ENCODE data around the gene UFSP1. TPM values are rescaled to one million over a fixed set of nuclear protein-coding genes. Genes with fewer than 3 reads are reported as not detected.
A peak's percentile ranks its signal among the peaks of the same experiment; 100 is the strongest.

The UFSP1 gene
- total and polyA plus RNA-seq, 4 donors = 1.5 to 6.2 (median 5.5) TPM

DNA sequence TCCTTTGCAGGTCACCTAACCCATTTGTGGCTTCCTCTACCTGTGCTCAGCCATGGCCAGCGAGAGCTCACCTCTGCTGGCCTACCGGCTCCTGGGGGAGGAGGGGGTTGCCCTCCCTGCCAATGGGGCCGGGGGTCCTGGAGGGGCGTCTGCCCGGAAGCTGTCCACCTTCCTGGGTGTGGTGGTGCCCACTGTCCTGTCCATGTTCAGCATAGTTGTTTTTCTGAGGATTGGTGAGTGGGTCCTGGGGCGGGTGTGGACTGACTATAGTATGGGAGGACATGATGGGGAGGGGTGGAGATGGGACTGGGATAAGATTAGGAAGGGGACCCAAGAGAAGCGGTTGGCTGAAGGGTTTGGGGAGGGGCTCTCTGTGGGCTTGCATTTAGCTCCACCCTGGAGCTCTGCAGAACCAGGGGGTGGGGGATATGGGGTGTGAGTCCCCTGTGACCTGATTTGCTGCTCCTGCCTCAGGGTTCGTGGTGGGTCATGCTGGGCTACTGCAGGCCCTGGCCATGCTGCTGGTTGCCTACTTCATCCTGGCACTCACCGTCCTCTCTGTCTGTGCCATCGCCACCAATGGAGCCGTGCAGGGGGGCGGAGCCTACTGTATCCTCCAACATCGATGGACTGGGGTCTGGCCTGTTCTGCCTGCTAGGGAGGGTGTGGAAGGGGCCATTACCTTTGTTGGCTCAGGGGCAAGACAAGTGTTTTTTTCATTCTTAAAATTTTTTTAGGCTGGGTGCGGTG lies 35.2 kb downstream of the UFSP1 start:
- ATAC-seq (ENCODE audit: insufficient read depth, low FRiP score) (no peak), DNase-seq (no peak)
- Histone ChIP-seq H3K9me3 (ENCODE audit: control insufficient read depth in 4 of 4, insufficient read depth in 3 of 4, low read length in 3 of 4) (no peaks in the 10 kb centered on the region), H3K9ac (ENCODE audit: insufficient read depth in 1 of 2, low read length in 2 of 2) (no peak overlapping the region), H3K27me3 (ENCODE audit: control insufficient read depth in 3 of 3, insufficient read depth in 3 of 3, low read length in 2 of 3) (no peaks in the 10 kb centered on the region), H3K4me3 (no peak overlapping the region), H3K4me1 (ENCODE audit: control insufficient read depth in 5 of 5, insufficient read depth in 5 of 5, low read length in 5 of 5) (peaks cover 0 to 13% (median 4%) of the 10 kb centered on the region in 5 donors), H3K36me3 (ENCODE audit: control insufficient read depth in 4 of 4, insufficient read depth in 4 of 4, low read length in 4 of 4) (peaks cover 0 to 13% (median 2%) of the 10 kb centered on the region in 4 donors), H3K27ac (ENCODE audit: low read depth in 1 of 2, low read length in 1 of 2) (no peak overlapping the region)
- 91 to 94% methylated on average over 14 of the region's 14 CpGs for WGBS, 2 donors
- TF ChIP-seq, protein P1, sequence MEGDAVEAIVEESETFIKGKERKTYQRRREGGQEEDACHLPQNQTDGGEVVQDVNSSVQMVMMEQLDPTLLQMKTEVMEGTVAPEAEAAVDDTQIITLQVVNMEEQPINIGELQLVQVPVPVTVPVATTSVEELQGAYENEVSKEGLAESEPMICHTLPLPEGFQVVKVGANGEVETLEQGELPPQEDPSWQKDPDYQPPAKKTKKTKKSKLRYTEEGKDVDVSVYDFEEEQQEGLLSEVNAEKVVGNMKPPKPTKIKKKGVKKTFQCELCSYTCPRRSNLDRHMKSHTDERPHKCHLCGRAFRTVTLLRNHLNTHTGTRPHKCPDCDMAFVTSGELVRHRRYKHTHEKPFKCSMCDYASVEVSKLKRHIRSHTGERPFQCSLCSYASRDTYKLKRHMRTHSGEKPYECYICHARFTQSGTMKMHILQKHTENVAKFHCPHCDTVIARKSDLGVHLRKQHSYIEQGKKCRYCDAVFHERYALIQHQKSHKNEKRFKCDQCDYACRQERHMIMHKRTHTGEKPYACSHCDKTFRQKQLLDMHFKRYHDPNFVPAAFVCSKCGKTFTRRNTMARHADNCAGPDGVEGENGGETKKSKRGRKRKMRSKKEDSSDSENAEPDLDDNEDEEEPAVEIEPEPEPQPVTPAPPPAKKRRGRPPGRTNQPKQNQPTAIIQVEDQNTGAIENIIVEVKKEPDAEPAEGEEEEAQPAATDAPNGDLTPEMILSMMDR (IDR thresholded peaks at IDR 0.05; ENCODE audit: control extremely low read depth, extremely low read depth) = no peak

DNA sequence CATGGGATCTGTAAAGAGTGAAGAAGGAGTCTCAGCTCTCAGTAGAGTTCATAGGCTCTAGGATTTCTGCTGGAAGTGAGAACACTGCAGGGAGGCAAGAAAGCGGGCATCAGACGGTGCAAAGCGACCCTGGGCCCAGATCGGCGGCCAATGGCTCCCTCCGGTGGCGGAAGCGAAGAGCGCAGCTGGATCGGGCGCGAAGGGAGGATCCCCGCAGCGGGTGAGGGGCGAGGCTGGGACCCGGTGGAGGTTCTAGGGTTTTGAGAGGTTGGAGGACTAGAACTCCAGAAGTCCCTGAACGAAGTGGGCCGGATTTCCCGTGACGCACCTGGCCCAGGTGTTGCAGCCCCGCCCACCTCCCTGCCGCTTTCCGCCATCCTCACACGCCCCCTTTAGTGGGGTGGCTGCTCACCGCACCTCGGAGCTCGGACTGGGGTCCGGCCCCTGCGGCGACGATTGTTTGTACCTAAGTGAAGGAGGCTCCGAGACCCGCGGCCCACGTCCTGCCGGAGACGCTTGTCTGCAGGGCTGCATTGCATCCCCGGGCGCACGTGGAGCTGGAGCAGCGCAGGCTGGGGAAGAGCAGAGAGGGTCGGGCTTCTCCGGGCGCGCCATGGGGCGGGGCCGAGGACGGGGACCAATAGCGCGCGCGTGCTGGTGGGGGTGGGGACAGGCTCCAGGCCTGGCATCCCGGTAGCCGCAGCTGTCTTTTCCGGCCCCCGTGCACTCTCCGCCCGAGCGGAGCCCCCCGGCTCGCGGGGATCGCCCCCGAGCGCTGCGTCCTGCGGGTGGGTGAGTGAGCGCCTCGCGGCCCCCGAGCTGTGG lies 37.3 kb downstream of the UFSP1 start, which contains the start of gene SLC12A9:
TSS of gene SLC12A9 (plus strand) at position 666 of the 825 bp plus-strand sequence. CDS start 1,485 bp downstream, outside the sequence.
- 0 to 1% methylated on average over 71 of the region's 71 CpGs for WGBS, 2 donors

DNA sequence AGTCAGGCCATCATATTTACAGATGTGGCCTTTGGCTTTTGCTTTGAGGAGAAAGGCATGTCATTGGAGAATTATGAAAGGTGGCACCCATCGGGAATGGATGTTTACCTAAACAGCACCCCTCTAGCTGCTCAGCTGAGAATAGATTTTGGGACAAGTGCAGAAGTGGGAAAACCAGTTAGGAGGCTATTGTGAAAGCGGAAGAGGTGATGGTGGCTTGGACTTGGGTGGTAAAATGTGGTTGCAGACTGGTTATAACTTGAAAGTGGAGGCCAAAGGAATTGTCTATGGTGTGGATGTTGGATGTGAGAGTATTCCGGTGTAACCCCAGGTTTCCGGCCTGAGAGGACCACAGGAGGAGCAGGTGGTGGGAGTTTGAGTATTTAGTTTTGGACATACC lies 42.2 kb downstream of the UFSP1 start:
- no peak for DNase-seq
- TF ChIP-seq, protein P1 (IDR thresholded peaks at IDR 0.05; ENCODE audit: control extremely low read depth, extremely low read depth) = no peak
- peaks cover 0 to 7% (median 0%) of the 10 kb centered on the region in 5 donors for H3K4me1 ChIP-seq (ENCODE audit: control insufficient read depth in 5 of 5, insufficient read depth in 5 of 5, low read length in 5 of 5)
- H3K9me3 ChIP-seq (ENCODE audit: control insufficient read depth in 4 of 4, insufficient read depth in 3 of 4, low read length in 3 of 4) = no peaks in the 10 kb centered on the region
- no peak overlapping the region for H3K27ac ChIP-seq (ENCODE audit: low read depth in 1 of 2, low read length in 1 of 2)
- 87 to 98% methylated on average over 4 of the region's 4 CpGs for WGBS, 2 donors
- no peaks in the 10 kb centered on the region for H3K36me3 ChIP-seq (ENCODE audit: control insufficient read depth in 4 of 4, insufficient read depth in 4 of 4, low read length in 4 of 4)
- H3K27me3 ChIP-seq (ENCODE audit: control insufficient read depth in 3 of 3, insufficient read depth in 3 of 3, low read length in 2 of 3) = no peaks in the 10 kb centered on the region
- no peak overlapping the region for H3K9ac ChIP-seq (ENCODE audit: insufficient read depth in 1 of 2, low read length in 2 of 2)
- H3K4me3 ChIP-seq = no peak overlapping the region
- no peak for ATAC-seq (ENCODE audit: insufficient read depth, low FRiP score)

More for the DNA sequence above, 37.3 kb downstream of the UFSP1 start, which contains the start of gene SLC12A9:
- Histone ChIP-seq H3K27me3 (ENCODE audit: control insufficient read depth in 3 of 3, insufficient read depth in 3 of 3, low read length in 2 of 3) (no peaks in the 10 kb centered on the region), H3K9me3 (ENCODE audit: control insufficient read depth in 4 of 4, insufficient read depth in 3 of 4, low read length in 3 of 4) (no peaks in the 10 kb centered on the region), H3K27ac (ENCODE audit: low read depth in 1 of 2, low read length in 1 of 2) (peak within 1 kb of the TSS in 1 of 2 donors; percentile 65), H3K4me3 (peak within 1 kb of the TSS; percentile 65), H3K4me1 (ENCODE audit: control insufficient read depth in 5 of 5, insufficient read depth in 5 of 5, low read length in 5 of 5) (peaks cover 0 to 13% (median 4%) of the 10 kb centered on the region in 5 donors), H3K36me3 (ENCODE audit: control insufficient read depth in 4 of 4, insufficient read depth in 4 of 4, low read length in 4 of 4) (peaks cover 0 to 13% (median 2%) of the 10 kb centered on the region in 4 donors), H3K9ac (ENCODE audit: insufficient read depth in 1 of 2, low read length in 2 of 2) (peak within 1 kb of the TSS in 1 of 2 donors; percentile 25)
- DNase-seq (peak; percentile 92 to 95 (median 92)), ATAC-seq (ENCODE audit: insufficient read depth, low FRiP score) (peak; percentile 99)
- TF ChIP-seq, protein P1 (IDR thresholded peaks at IDR 0.05; ENCODE audit: control extremely low read depth, extremely low read depth) = peak; percentile 83

Measured in lung (tissue), 12 donors.